HK-2 (cell line): ENCODE results near the gene NCLN.
"Not testable (repeated sequence)": the region's sequence is repeated elsewhere in the genome, so short reads cannot be mapped to it uniquely, and the experiment has no call there.

ENCODE experiments used
- DNase-seq: peaks from one replicate; pipeline ENCODE4 v3.0.0-alpha.2; 2018; ENCODE audit not compliant: unreplicated experiment

NCLN gene

DNA sequence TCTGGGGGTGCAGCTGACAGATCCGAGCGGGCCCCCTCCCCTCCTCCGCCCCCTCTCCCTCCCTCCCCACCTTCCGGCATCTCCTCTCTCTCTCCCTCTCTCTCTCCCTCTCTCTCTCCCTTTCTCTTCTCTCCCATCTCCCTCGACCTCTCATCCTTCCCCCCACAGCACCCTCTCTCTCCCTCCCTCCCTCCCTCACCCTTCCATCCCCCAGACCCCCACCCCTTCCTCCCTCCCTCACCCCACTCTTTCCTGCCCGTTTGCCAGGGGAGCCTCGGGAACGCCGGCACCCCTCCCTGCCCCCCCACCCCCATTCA is 39.4 kb downstream of the NCLN start:
- DNase-seq, result no peak

DNA sequence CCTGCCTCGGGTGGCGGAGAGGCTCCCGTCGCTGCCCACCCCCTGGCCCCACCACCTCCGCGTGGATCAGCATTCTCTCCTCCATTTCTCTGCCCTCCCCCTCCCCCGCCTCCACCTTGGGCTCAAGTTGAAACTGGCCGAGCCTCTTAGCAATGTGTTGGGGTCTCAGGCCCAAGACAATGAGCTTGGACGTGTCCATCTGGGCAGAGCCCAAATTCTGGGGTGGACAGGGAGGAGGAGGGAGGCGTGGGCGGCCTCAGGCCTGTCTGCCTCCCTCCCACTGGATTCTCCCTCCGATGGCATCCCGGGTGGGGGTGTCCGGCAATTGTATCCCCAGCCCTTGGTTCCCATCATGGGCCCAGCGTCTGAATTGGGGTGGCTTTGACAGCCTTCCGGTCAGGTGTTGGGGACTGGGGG is 40.0 kb downstream of the NCLN start:
- no peak for DNase-seq

DNA sequence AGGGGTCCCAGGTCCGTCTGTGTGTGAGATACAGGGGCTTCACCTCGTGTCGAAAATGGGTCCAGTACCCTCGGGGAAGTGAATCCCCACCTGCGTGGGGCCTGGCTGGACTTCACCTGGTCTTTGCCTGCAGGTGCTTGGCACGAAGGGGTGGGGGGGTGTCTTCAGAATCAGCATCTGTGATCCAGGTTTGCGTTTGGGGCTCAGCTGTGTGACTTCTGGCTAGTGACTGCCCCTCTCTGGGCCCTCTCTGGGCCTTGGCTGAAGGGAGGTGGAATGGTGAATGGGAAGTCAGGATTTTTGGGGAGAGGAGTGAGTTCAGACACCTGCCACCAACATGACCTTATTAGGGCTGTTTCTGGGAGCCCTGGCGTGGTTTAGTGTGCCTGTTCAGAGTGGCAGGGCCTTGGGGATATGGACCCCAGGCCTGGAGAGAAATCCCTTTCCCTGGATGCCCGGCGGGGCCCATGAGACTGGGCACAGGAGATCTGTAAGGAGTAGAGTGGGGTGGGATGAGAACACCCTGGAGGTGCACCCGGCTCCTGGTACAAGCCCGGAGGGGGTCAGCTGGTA is 41.4 kb downstream of the NCLN start:
- DNase-seq, result no peak

DNA sequence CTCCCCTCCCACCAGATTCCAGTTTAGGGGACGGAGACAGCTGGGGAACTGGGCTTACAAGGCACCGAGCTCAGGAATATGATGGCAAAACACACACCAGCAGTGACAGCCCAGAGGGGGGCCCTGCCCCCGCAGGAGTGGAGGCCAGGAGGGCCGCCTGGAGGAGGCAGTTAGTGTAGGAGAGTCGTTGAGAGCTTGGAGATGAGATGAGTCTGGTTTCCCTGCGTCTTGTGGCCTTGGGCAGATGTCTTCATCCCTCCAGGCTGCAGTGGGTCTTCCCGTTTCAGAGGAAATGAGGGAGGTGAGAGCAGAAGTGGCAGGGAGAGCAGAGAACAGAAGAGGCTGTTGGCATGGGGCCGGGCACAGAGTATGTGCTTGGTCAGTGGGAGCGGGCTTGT is 43.6 kb downstream of the NCLN start:
- no peak for DNase-seq

DNA sequence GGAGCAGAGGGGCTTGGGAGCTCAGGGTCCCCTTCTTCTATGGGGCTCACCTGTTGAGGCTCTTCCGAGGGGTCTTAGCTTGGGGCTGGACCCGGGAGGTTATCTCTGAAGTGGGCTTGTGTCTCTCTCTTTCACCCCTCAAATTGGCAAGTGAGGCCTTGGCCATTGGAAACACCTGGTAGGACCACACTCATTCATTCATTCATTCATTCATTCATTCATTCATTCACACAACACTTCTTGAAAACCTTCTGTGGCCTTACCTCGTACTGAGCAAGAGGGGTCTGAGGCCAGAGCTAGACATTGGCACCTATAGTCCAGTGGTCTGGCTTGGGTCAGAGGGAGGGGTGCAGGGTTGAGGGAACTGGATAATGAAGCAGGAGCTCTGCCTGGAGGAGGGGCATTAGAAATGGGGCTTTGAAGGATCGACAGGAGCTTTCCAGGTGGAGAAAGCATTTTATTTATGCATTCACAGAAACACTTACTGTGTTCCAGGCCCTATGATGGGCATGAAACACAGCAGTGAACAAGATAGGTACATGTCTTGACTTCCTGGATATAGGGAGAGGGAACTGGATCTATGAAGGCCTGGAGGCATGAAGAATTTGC is 44.3 kb downstream of the NCLN start:
- DNase-seq, result no peak

DNA sequence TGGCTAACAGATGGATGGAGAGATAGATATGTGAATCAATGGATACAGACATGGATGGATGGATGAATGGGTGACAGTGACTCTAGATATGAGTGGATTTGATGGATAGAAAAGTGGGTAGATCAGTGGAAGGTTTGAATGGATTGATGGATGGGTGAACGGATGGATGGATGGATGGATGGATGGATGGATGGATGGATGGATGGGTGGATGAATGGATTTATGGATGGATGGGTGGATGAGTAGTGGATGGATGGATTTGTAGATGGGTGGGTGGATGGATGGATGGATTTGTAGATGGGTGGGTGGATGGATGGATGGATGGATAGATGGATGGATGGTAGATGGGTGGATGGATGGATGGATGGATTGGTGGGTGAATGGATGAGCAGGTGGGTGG is 45.6 kb downstream of the NCLN start:
- DNase-seq, result no peak

DNA sequence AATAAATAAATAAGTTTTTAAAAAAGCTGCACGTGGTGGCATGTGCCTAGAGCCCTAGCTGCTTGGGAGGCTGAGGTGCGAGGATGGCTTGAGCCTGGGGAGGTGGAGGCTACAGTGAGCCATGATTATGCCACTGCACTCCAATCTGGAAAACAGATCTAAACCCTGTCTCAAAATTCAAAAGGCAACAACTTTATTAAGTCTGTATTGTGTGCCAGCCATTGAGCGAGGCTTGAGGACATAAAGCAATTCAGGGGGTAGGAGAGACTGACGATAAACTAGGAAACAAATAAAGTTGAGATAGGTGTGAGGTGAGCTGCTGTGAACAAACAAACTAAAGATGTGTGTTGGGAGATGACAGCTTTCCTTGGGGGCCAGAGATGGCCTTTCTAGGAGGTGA is 47.4 kb downstream of the NCLN start:
- no peak for DNase-seq

DNA sequence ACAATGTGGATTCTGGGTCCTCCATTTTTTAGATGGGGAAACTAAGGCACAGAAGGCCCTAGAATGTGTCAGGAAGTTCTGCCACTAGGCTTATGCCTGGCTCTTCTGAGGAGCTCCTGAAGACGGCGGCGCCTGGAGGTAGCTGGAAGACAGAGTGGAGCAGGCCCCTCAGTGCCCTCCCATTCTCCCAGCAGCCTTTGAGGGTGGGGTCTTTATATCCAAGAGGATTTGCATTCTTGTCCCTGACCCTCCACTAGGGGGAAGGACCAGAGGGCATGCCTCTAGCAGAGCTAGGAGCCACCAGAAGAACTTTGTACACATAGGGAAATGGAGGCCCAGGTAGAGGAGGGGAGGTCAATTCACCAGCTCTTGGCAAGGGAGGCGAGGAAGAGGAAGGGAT is 48.1 kb downstream of the NCLN start:
- DNase-seq, result no peak

DNA sequence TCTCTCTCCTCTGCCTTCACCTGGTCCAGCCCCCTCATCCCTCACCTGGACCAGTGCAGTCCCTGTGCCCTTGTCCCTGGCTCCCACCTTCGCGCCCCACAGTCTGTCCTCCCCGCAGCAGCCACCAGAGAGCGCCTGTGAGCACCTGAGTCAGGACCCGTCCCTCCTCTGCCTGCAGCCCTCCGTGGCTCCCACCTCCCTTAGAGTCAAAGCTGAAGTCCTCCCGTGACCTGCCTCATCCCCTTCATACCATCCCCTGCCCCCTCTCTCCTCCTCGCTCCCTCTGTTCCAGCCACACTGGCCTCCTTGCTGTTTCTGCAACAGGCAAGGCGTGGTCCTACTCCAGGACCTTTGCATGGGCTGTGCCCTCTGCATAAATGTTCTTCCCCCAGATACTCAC is 49.1 kb downstream of the NCLN start:
- no peak for DNase-seq

DNA sequence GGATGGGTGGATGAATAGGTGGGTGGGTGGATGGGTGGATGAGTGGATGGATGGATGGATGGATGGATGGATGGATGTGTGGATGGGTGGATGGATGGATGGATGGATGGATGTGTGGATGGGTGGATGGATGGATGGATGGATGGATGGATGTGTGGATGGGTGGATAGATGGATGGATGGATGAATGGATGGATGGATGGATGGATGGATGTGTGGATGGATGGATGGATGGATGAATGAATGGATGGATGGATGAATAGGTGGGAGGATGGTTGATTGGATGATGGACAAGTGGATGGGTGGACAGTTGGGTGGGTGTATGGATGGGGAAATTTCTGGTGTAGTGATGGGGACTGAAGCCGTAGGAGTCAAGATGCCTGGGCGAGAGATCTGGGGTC is 49.9 kb downstream of the NCLN start:
- DNase-seq, result not testable (repeated sequence)

DNA sequence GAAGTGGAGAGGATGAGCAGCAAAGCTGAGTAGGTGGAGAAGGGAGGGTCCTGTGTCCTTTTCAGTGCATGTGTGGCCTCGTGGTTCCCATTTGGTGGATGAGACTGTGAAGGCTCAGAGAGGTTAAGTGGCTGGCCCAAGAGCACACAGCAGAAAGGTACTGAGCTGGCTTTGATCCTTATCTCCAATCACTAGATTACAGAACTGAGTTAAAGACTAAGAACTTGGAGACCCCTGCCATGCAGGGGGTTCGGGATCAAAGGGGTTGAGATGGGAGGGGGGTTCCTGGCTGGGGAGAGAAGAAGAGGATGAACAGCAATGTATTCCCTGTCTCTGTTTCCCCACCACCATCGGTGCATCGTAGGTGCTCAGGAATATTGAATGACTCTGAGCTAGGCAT is 50.5 kb downstream of the NCLN start:
- no peak for DNase-seq

DNA sequence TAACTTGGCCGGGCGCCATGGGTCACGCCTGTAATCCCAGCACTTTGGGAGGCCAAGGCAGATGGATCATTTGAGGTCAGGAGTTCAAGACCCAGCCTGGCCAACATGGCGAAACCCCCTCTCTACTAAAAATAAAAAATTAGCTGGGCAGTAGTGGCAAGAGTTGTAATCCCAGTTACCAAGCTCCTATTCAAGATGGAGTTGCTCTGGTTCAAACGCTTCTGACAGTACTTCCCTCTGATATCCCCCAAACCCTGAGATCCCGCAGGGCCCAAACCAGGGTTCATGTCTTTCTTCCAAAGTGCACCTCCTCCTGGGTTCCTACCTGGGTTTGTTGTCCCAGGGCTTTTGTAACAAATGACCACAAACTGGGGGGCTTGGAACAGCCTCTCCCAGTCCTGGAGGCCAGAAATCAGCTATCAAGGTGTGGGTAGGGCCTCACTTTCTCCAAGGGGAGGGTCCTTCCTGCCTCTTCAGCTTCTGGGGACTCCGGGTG is 52.4 kb downstream of the NCLN start:
- no peak for DNase-seq

DNA sequence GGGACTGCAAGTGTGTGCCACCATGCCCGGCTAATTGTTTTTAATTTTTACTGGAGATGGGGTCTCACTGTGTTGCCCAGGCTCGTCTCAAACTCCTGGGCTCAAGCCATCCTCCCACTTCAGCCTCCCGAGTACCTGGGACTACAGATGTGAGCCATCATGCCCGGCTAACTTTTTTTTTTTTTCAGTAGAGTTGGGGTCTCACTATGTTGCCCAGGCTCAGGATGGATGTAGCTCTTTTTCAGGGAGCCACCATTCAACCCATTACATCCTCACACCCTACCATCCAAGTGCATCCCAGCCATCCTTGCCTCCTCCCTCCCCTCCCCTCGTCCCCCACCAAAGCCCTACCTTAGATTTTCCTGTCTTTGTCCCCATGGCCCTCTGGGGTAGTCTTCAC is 53.6 kb downstream of the NCLN start:
- no peak for DNase-seq

DNA sequence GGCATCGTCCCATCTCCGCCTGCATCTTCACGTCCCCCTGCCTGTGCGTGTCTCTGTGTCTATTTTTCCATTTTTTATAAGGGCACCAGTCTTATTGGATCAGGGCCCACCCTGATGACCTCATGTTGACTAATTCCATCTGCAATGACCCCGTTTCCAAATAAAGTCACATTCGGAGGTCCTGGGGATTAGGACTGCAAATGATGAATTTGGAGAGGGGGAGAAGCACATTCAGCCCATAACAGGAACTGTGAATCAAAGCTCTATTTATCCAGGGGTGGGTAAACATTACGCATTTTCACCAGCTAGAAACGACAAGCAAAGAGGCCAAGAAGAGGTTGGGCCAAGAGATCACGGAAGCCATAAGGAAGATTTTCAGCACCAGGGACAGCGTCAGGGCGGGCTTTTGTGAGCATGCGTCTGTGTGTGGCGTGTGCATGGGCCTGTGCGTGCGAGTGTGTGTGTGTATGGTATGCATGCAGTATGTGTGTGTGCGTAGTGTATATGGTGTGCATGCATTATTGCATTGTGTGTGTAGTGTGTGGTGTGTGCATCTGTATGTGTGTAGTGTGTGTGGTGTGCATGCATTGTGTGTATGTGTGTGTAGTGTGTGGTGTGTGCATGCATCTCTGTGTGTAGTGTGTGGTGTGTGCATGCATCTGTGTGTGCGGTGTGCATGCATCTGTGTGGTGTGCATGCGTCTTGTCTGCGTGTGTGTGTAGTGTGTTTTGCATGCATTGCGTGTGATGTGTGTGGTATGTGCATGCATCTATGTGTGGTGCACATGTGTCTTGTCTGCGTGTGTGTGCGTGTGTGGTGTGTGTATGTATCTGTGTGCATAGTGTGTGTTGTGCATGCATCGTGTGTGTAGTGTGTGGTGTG is 58.3 kb downstream of the NCLN start:
- peak; percentile 57 for DNase-seq

DNA sequence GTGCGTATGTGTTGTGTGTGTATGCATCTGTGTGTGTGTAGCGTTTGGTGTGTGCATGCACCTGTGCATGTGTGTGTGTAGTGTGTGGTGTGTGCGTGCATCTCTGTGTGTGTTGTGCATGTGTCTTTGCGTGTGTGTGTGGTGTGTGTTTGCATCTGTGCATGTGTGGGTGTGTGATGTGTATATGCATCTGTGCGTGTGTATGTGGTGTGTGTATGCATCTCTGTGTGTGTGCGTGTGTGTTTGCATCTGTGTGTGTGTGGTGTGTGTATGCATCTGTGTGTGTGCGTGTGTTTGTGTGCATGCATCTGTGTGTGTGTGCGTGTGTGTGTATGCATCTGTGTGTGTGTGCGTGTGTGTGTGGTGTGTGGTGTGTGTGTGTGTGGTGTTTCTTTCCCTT is 59.3 kb downstream of the NCLN start:
- DNase-seq, result no peak

DNA sequence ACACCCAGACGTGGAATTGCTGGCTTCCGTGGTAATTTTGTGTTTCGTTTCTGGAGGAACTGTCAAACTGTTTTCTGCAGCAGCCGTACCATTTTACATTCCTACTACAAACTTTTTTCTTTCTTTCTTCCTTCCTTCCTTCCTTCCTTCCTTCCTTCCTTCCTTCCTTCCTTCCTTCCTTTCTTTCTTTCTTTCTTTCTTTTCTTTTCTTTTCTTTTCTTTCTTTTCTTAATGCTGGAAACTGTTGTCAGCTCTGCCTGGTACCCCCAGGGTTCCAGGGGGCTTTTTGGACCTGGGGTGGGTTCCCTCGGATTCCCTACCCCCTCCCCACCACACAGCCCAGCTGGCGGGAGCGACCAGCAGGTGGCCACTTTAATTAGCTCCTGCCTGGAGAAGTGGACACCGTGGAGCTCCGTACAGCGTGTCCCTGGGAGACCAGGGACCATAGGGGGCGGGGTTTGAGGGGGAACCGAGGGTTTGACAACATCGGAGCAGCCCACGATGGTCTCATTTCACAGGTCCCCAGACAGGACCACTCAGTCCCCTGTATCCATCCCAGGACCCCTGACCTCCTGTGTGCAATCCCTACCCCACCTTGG is 63.1 kb downstream of the NCLN start:
- DNase-seq, result no peak

DNA sequence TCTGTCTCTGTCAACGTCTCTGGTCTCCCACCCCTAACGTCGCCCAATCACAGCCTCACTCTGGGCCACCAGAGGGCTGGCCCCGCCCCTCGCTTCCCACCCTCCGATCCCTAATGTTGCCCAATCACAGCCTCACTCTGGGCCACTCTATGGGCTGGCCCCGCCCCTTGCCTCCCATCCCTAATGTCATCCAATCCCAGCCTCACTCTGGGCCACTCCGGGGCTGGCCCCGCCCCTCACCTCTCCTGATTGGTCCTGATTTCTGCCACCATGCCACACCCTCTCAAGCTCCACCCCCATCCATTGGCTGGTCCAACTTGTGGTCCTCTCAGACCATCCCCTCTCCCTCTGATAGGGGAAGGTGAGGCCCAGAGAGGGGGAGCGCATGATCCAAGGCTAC is 63.7 kb downstream of the NCLN start:
- no peak for DNase-seq

DNA sequence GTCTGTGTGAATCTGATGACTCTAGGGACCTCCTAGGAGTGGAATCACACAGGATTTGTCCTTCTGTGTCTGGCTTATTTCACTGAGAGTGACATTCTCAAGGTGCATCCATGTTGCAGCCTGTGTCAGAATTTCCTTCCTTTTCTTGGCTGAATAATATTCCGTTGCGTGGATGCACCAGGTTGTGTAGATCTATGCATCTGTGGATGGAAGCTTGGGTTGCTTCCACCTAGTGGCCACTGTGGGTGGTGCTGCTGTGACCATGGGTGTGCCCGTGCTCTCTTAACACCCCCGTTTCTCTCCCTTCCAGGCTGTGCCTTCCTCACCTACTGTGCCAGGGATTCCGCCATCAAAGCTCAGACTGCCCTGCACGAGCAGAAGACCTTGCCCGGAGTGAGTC is 64.9 kb downstream of the NCLN start:
- no peak for DNase-seq

DNA sequence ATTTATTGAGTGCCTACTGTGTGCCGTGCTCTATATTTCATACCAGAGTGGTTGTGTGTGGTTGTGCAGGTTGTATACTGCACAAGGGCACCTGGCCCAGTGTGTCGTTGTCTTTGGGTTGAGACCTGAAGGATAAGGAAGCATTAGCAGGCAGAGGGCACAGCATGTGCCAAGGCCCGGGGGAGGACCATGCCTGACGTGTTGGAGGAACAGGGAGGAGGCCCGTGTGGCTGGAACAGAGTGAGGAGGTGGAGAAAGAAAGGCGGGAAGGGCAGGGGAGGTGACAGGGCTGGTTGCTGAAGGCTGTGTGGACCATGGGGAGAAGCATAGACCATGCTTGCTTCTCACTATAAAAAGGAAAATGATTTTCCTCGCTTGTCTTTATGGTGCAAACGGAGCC is 65.5 kb downstream of the NCLN start:
- no peak for DNase-seq

DNA sequence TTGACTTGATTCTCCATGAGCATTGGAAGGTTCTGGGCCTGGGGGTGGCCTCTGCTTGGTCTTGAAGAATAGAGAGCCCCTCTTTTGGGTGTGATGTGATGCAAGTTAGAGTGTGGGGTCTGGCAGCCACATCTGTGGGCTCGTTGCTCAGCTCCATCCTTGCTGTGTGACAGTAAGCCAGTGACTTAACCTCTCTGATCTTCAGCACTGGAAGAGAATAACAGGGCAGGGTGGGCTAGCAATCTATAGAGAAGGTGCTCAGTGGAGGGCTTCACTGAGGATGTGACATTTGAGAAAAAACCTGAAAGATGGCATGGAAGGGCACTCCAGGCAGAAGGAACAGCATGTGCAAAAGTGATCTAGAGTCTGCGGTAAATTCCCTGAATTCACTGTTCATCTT is 66.9 kb downstream of the NCLN start:
- no peak for DNase-seq

DNA sequence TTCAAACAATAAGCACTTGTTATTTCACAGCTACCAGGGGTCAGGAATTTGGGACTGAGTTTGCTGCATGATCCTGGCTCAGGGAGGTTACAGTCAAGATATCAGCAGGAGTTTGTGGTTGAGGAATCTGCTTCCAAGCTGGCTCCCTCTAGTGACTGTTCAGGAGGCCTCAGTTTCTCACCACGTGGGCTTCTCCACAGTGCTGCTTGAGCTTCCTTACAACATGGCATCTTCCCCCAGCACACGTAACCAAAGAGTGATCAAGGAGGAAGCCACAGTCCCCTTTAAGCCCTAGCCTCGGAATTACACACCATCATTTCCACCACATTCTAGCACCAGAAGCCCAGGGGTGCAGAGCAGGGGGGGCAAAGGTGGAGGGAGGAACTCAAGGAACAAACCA is 67.5 kb downstream of the NCLN start:
- no peak for DNase-seq

DNA sequence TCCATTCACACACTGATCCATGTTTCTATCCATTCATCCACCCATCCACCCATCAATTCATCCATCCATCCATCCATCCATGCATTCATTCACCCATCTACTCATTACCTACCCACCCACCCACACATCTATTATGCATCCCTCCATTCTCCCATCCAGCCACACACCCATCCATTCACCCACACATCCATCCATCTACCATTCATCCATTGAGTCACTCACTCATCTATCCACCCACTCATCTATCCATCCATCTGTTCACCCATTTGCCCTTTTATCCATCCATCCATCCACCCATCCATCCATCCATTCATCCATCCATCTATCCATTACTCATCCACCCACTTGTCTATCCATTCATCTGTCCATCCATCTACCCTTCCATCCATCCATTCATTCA is 68.8 kb downstream of the NCLN start:
- no peak for DNase-seq

DNA sequence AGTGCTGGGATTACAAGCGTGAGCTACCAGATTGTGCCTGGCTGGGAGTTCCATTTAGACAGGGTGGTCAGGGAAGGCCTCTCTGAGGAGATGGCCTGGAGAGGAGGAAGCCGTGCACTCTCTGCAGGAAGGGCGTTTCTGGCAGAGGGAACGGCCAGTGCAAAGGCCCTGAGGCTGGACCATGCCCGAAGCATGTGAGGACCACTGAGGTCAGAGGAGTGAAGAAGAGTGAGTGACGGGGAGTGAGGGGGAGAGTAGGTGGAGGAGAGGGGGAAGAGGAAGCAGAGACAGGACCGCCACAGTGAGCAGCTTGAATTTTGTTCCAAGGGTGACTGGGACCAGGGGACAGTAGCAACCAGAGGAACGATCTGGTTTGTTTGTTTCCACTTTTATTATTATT is 71.3 kb downstream of the NCLN start:
- no peak for DNase-seq
